AG09309 (cell line): ENCODE data around the gene GRXCR2.

ENCODE experiments used
- DNase-seq: peaks from one replicate; pipeline ENCODE4 v3.0.0-alpha.2; 2010; ENCODE audit warnings: low read depth
- H3K4me3 ChIP-seq: 2 replicates; pipeline ENCODE4 v1.5.1; 2011; ENCODE audit warnings: mild to moderate bottlenecking, low read depth, low read length, moderate library complexity; ENCODE audit not compliant: control insufficient read depth
- TF ChIP-seq, protein P1 (sequence below): IDR thresholded peaks from 2 replicates; pipeline ENCODE4 v1.5.1; 2011; ENCODE audit warnings: mild to moderate bottlenecking, low read depth, low read length, inconsistent platforms; ENCODE audit not compliant: insufficient read depth, control insufficient read depth; ENCODE audit errors: missing control alignments

Gene GRXCR2

DNA sequence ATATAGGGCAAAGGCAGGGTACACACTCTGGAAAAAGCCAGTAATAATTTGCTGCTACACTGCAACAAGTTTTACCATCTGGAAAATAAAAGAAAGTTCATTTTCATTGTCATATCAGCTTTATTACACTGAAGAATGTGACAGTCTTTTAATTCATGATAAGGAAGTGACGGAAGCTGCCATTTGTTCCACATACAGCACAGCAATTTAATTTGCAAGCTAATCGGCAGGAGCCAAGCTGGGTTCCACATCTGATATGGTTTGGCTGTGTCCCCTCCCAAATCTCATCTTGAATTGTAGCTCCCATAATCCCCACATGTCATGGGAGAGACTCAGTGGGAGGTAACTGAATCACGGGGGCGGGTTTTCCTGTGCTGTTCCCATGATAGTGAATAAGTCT lies 54.2 kb downstream of the GRXCR2 start:
- TF ChIP-seq, protein P1, sequence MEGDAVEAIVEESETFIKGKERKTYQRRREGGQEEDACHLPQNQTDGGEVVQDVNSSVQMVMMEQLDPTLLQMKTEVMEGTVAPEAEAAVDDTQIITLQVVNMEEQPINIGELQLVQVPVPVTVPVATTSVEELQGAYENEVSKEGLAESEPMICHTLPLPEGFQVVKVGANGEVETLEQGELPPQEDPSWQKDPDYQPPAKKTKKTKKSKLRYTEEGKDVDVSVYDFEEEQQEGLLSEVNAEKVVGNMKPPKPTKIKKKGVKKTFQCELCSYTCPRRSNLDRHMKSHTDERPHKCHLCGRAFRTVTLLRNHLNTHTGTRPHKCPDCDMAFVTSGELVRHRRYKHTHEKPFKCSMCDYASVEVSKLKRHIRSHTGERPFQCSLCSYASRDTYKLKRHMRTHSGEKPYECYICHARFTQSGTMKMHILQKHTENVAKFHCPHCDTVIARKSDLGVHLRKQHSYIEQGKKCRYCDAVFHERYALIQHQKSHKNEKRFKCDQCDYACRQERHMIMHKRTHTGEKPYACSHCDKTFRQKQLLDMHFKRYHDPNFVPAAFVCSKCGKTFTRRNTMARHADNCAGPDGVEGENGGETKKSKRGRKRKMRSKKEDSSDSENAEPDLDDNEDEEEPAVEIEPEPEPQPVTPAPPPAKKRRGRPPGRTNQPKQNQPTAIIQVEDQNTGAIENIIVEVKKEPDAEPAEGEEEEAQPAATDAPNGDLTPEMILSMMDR = no peak
- no peak overlapping the region for H3K4me3 ChIP-seq
- no peak for DNase-seq

DNA sequence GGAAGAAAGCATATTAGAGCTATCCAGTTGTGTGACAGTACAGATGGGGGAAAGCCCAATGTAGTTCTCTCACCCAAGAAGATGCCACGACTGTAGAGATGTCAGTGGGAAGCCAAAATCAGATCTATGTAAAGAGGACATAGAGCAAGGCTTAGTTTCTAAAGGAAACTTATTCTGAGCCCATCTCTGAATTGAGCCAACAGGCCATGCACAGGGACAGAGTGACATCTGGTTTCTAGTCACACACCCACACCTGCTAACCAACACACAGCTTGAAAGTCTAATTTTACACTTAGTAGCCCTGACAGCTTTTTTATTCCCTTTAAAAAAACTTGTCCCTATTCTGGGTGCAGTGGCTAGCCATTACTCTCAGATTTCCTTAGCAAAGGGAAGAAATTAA lies 59.9 kb downstream of the GRXCR2 start:
- TF ChIP-seq, protein P1 = no peak
- no peak overlapping the region for H3K4me3 ChIP-seq
- no peak for DNase-seq

DNA sequence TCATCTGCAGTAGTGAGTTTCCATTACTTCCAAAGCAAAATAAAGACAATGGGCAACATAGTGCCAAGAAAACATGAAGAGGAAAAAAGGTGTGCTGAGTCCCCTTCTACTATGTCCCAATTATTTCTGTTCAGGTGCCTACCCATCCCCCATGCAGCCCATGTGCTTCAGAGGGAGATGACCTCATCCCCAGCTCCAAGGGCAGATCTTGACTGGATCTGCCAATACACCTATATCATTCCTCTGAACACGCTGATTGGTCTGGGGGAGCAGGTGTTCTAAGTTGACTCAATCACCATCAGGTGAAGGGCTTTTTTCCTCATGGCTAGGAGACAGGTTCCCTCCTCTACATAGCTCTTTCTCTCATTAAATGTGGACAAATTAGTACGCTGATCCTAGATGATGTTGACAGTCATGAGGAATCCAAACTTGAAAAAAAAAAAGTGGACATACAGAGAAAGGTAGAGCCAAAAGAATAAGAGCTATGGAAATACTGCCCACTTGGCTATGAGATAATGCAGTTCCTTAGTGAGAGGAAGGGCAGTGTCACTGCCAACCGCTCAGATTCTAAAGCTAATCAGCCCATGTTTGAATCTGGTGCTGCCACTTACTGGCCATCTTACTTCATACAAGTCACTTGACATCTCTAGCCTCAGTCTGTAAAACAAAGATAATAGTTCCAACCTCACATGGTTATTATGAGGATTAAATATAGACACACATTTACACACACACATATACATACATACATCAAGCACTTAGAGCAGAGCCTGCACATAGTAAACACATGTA lies 60.8 kb downstream of the GRXCR2 start:
- no peak for DNase-seq
- TF ChIP-seq, protein P1 = peak; percentile 35
- no peak overlapping the region for H3K4me3 ChIP-seq
